Activated CD8-positive, alpha-beta memory T cell treated with anti-CD3 and anti-CD28 coated beads, Interleukin-2, amount 50 U/mL, for 4 hours (primary cell): ENCODE data around the gene KRTAP5-3.

Experiments used
- DNase-seq: peaks from one replicate; pipeline ENCODE4 v3.0.0-alpha.2; 2020

The KRTAP5-3 gene

DNA sequence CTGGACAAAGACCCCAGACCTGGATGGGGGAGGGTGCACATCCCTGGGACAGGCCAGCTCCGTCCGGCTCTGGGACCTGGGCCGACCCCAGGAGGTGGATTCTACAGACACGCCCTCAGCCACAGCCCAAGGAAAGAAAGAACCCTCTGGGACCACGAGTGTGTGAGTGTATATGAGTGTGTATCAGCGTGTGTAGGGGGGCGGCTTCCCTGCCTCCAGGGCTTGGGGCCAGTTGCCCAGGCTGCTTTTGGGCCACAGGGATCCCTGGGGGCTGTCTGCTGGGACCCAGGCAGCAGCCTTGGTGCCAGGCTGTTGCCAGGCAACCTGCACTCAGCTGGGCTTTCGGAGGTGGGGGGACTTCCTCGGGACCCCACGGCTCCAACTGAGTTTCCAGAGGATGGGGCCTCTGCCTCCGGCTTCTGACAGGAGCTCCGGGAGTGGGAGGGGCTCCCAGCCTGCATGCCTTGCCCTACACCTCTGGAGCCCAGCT lies 45.1 kb downstream of the KRTAP5-3 start:
- DNase-seq, result no peak

DNA sequence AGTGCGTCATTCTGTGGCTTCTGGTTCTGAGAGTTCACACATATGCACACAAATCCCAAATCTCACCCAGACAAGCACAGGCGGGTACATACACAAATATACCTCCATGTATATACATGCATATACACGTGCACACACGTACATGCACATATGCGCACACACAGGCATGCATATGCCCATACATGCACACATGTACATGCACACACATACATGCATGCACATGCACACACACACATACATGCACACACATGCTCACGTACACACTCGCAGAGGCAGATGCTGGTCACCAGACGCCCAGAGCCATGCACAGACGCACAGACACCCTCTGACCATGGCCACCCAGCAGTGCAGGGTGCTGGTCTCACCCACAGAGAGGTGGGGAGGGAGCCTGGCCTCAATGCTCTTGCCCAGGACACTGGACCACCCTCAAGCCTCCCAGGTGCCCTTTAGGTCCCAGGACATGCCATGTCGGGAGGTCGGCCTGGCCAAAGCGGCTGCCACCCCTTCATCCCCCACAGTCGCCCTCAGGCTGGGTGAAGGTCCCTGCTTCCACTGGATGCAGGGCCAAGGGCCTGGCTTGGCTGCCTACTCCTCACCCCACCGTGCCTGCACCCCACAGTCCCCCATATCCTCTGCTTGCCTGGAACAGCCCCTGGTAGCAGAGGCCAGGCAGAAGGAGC lies 45.7 kb downstream of the KRTAP5-3 start:
- no peak for DNase-seq

DNA sequence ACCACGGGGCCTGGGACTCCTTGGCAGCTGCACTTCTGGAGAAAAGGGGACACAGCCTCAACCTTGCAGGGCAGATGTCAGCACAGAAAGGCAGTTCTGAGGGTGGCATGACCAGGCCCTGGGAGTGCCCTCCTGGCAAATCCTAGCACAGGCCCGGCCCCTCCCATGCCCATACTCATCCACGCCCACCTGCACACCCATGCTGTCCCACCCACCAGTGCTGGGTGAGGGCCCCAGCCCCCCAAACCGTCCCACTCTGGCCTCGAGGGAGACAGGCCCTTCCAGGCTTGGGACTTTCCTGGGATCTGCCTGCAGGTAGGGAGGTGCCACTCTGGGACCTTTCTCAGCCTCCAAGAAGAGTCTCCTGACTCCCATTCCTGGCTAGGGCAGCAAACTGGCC lies 46.3 kb downstream of the KRTAP5-3 start:
- no peak for DNase-seq

DNA sequence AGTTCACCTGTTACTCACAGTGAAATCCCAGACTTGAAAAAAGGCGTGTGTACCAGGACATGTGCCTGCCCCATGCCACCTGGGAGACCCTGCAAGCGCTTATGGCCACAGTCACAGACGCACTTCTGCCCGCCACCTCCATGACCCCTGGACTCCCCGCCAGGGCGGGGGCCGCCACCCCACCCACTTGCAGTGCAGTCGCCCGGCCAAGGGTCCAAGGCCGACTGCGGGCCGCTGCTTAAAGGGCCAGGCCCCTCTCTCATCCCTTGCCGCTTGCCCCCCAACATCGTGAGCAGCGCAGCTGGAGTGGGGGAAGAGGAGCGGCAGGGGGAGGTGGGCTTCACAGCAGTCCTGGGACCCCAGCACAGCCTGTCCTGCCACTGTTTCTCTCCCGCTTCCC lies 47.0 kb downstream of the KRTAP5-3 start:
- no peak for DNase-seq

DNA sequence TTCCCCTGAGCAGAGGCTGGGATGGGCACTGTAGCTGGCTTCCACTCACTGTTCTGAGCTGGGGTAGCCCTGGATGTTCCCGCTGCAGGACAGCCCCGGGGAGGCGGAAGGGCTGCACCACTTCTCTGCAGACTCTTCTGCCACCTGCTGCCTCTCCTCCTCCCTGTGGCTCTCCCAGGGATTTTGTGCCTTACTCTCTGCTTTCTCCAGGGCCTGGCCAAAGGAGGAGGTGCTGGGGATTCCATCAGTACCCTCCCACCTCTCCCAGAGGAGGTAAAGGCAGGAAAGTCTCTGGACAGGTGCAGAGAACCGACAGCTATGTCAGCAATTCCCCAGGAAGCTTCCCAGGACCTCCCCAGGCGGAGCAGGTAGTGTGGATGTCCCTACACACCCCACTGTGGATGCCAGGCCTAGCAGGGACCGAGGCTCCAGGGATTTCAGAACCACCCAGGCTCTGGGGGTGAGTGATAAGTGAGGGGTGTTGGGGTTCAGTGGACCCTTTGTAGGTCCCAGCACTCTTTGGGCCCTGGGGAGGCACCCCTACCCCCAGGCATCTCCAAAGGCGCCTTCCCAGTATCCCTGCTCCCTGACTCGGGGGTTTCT lies 47.5 kb downstream of the KRTAP5-3 start:
- DNase-seq, result no peak

DNA sequence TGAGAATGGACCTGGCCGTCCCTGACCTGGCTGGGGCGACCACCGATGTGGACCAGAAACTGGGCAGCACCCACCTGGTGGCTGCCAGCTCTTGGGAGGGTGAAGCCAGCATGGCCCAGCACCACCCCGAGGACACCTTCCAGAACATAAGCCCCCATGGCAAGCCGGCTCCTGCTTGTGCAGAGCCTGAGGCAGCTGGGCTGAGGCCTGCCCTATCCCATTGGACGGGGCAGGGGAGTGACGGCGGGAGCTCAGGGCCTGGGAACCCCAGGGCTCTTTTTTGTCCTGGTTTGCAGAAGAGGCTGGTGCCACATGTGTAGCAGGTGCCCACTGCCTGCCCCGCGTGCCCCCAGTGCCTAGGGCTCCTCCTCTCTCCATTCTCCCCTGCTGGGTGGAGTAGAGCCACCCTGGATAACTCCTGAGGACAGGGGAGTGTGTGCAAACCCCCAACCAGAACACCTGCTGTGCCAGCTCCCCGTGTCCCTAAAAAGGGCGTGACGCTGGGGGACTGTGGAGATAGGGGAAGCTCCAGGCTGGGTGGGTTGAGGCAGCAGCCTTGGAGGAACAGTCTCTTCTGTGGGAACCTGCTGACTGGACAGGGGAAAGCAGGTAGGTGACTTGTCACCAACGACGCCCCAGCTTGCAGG lies 48.1 kb downstream of the KRTAP5-3 start:
- no peak for DNase-seq

DNA sequence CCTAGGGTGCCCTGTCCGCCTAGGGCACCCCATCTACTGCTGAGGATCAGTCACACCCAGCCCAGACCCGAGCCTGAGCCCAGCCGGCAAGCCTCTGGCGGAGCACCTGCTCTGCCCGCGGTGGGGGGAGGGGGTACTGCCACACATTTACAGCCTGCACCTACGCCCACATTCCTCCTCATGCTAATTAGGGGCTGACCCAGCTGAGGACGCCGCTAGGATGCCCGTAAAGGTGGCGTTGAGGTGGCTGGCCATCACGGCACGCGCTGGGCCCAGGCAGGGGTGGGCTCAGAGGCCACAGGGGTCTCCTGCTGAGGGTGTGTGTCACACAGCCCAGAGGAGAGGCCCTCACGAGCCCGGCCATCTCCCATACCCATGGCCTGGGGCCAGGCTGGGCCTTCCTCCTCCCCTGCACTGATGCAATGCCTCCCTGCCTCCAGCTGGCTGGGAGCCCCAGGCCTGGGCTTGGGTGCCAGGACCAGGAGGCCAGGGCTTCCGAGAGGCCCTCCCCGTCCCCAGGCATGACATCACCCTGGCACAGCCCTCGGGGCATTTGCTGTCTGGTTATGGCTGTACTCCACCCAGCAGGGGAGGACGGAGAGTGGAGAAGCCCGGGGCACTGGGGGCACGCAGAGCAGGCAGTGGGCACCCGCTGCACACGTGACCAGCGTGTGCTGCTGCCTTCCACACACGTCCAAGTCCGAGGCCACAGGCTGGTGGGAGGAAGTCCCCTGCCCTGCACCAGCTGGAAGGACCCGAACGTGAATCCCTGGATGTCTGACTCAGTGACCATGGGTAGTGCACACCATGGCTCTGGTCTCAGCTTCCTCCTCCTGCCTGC lies 48.9 kb downstream of the KRTAP5-3 start:
- DNase-seq, result no peak

DNA sequence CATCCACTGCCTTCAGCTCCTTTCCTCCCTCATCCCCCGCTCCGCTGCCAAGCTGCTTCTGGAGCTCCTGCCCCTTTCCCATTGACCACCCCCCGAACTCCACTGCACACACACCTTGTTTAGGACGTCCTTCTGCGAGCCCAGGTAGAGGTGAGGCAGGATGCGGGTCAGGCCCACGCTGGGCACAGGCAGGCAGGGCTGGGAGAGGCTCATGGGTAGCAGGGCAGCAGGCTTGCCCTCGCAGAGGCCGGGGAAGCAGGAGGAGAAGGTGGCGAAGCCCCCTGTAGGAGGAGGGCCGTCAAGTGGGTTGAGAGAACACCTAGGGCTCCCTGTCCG lies 49.5 kb downstream of the KRTAP5-3 start:
- no peak for DNase-seq

DNA sequence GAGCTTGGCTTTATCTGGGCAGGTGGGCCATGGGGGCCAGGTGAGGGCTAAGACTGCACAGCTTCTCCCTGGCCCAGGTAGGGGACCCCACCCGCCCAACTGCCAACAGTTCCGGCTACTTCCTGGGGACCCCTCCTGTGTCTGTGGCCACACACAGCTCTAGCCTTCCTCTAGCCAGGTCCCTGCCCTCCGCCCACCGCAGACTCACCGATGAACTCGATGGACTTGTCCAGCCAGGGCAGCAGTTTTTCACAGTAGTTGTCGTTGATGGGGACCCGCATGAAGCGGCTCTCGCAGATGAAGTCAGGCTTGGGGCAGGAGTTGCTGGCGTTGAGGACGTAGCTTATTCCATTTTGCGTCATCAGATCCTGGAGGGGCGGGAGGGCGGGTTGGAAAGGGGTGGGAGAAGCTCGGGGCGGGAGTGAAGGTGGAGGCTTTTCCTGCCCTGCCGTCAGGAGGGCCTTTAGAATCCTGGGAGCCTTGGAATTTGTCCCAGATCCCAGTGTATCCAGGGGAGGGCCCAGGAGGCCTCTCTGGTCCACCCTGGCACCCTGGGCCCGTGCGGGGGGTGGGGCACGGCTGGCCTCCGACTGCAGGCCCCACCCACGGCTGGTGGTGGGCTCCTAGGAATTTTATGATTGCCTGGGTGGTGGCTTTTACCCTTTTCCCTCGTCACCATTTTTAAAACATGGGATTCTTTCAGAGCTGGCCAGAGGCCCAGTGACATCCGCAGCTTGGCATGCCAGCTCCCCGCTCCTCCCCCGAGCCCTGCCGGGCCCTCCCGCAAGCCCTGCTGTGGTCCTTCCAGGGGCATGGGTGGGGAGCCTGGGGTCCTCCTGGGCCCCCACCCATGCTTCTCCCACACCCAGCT lies 50.1 kb downstream of the KRTAP5-3 start:
- DNase-seq, result no peak
